NK-92 (cell line): ENCODE data around the gene GPX3.

Experiments used
- DNase-seq: peaks from one replicate; lab custom pipeline; 2025; ENCODE audit not compliant: unreplicated experiment; lab: John Stamatoyannopoulos, UW

The GPX3 gene

DNA sequence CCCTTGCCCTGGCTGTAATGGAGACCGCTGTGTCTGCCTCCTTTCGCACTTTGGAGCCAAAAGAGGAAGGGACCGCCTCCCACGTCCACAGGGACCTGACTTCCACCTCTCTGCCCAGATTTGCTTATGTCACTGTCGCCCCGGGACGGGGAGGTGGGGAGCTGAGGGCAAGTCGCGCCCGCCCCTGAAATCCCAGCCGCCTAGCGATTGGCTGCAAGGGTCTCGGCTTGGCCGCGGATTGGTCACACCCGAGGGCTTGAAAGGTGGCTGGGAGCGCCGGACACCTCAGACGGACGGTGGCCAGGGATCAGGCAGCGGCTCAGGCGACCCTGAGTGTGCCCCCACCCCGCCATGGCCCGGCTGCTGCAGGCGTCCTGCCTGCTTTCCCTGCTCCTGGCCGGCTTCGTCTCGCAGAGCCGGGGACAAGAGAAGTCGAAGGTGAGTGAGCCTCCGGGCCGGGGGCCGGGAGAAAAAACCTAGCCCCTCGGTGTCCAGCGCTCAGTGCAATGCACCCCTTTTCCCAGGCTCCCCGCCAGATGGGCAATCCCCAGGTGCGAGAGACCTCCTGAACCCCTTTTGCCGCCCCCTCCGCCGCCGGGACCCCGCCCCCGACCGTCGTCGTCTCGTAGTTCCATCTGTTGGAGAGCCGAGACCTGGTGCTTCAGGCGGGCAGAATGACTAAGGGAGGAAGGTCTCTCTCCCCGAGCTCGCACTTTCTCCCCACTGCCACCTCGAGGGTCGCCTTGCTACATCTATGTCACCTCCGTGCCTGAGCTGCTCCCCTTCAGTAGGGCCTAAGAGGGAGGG is at the start of gene GPX3:
Gene GPX3, plus strand, starts transcription at position 288 of the 807 bp plus-strand sequence. Its CDS starts 64 bp downstream, at position 352.
- DNase-seq = no peak

- no peak for DNase-seq
These were observed 41.8 kb upstream of the GPX3 start for GRCh38 chr5:150978590-150978989.

- DNase-seq = no peak
These were observed 32.6 kb upstream of the GPX3 start for GRCh38 chr5:150987746-150988145.

DNA sequence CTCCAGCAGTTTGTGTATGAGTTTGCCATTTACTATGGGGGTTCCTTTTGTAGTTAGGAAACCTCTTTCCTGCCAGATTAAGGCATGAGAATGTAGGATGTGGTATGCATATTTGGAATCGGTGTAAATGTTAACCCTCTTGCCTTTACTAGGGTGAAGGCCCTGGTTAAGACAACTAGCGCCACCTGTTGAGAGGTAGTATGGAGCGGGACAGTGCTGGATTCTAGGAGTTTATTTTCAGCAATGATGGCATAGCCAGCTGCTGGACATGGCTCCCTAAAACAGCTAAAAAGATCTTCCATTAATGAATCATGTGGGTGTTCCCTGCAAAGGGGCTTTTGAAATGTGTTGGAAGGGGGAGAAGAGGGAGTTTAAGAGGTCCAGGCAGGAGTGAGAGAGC is 30.7 kb upstream of the GPX3 start:
- no peak for DNase-seq

- no peak for DNase-seq
These were observed 27.7 kb upstream of the GPX3 start for GRCh38 chr5:150992705-150993104.

DNA sequence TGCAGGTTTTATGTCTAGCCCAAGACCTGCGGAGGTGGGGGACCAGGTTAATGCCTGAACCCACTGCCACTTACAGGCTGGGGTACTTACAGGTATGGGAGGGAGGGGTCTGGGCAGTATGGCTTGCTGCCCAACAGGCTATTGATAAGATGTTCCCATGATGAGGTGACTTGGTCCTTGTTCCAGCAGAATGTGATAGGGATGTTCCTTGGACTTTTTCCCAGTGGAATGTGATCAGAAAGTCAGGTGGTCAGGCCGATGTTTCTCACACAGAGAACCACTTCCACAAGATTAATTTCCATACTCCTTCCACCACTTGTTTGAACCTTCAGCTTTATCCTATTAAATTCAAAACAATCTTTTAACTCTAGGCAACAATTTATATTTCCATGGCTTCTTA is 27.0 kb upstream of the GPX3 start:
- no peak for DNase-seq

DNA sequence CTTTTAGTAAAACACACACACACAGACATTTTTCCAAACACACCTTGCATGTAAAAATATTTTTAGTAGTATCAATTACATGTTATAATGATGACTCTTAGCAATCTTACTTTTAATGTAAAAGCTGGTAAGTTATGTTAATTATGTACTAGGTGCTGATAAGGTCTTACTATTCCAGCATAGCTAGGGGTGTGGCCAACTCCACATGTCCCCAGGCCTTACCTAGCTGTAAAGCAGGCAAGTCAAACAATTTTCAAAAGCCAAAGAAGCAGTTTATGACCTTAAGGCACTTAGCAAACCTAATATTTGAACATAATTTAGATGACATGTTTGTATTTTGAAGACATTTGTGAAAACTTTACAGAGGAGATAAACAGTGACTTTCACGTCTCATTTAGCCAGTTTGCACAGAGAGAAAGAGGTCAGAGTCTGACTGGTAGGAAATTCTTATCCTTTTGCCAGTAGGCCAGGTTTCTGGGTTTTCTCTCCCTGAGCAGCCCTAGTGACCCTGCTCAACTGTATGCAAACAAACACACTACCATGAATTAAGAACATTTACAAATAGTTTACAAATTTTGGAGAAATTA is 26.5 kb upstream of the GPX3 start:
- no peak for DNase-seq

GRCh38 chr5:150999704-151000442 is 20.5 kb upstream of the GPX3 start:
- DNase-seq = no peak

- no peak for DNase-seq
These were observed 19.0 kb upstream of the GPX3 start for GRCh38 chr5:151001436-151001835.

- no peak for DNase-seq
These were observed 18.1 kb upstream of the GPX3 start for GRCh38 chr5:151002250-151002649.

DNA sequence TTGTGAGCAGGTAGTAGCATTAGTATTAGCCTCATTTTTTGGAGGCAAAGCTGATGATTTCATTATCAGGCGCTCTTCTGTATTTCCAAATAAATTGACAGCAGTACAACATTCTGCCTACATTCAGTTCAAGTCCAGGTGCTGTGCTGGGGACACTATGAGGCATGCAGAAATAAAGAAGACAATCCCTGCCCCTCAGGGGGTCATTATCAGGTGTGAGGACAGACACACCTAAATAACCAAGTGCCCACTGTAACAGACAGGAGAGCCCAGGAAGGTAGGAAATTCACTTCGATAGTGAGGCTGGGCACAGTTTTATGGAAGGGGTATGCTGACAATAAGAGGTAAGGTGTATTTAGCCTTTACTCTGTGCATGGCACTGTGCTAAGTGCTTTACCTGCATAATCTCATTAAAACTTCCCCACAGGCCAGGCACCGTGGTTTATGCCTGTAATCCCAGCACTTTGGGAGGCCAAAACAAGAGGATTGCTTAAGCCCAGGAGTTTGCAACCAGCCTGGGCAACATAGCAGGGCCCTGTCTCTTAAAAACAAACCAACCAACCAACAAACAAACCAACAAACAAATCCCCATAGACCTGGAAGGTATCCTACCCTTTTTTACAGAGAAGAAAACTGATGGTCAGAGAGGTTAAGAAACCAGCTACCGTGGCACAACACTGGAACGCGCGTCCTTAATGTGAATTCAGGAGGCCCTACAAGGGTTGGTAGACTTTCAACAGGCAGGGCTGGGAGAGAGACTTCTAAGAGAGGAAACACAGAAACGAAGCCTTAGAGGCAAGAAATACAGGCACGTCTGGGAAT is 17.5 kb upstream of the GPX3 start:
- DNase-seq = no peak

GRCh38 chr5:151003503-151003860 is 16.9 kb upstream of the GPX3 start:
- no peak for DNase-seq

DNA sequence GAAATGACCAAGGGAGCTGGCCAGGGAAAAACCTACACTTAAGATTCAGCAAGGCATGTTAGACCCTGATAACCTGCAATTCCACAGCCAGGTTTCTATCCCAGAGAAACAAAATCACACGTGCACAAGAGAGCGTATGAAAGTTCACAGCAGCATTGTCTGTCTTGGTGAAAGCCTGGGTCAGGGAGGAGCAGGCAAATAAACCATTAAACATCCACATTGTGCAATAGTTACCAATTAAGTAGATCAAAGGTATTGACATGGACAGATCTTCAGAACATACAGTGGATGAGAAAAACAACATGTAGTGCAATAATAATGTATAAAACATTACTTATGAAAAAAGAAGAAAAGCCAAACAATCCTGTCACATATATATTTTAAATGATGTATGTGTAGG is 15.9 kb upstream of the GPX3 start:
- no peak for DNase-seq

GRCh38 chr5:151005187-151005949 is 15.0 kb upstream of the GPX3 start:
- DNase-seq = no peak

DNA sequence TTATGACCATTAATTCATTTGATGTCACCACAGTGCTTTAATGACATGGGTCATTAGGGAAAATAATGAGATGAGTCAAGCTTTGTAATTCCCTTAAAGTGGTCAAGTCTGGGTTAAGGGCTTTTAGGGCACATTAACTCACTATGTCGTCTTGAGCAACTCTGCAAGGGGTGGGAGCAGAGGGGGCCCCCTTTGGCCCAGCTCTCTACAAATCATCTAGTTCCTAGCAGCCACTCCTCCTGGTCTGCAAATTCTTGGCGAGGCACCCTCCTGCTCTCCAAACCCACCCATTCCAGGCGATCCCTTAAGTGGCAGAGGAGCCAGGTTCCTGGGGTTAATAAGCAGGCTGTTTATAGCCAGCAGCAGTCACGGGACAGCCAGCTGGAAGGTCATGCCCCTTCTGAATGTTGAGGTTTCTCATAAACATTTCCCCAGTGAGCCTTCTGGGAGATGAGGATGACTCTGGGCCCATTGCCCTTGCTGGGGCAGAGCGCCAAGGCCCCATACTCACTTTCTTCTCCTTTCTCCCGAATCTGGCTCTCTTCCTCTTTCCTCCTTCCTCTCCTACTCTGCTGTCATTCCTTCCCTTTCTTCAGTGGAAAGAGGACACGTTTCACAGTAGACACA is 14.3 kb upstream of the GPX3 start:
- no peak for DNase-seq

- no peak for DNase-seq
These were observed 13.6 kb upstream of the GPX3 start for GRCh38 chr5:151006704-151007334.

DNA sequence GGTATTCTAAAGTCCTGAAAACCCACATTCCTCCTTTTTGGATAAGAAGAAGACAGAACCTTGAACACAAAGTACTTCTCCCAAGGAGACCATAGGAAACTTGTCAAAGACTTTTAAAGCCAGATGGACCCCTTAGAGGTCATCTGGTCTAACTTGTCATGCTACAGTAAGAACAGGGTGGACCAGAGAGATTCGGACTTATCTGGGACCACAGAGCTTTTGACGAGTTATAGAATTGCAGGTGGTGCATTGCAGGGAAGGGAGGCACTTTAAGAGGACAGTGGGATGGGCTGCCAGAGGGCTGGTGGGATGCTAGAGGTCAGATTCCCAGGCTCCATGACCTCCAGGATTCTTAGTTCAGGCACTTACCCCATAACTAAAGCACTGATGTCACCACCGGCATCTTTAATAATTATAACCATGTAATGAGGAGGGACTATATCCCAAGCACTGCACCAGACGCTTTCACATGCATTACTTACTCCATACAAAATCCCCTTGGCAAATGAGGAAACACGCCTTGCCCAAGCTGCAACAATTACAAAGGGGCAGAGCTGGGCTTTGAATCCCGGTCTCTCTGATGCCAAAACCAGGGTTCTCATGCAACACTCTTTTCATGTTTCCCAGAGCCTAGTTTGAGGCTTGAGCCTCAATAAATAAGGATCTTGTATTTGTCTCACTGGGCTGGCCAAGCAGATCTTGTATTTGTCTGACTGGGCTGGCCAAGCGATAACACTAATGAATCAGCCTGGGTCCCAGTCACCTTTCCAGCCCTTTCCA is 12.8 kb upstream of the GPX3 start:
- no peak for DNase-seq

- DNase-seq = no peak
These were observed 12.2 kb upstream of the GPX3 start for GRCh38 chr5:151008210-151008491.

DNA sequence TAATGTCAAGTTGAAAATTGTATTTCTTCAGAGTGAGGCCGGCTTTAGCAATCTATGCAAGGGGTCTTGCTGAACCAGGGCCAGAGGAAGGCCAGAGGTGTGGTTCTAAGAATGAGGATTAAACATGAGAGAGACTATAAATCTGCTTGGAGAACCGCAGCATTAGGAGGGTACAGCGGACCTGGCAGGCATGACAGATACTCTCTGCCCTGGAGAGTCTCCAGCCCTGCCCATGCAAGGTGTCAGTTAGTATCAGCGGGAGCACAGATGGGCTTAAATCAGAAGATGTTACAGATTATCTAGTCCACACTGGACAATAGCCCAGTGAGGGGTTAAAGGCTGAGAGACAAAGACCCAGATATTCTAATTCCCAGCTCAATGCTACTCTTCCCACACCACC is 11.5 kb upstream of the GPX3 start:
- DNase-seq = no peak
